Activated CD4-positive, CD25-positive, alpha-beta regulatory T cell treated with anti-CD3 and anti-CD28 coated beads, Interleukin-2, amount 50 U/mL, for 16 hours (primary cell): ENCODE measurements around the gene TOMT.
"Not testable (repeated sequence)": the region's sequence is repeated elsewhere in the genome, so short reads cannot be mapped to it uniquely, and the experiment has no call there.

Experiments used
- DNase-seq: peaks from one replicate; pipeline ENCODE4 v3.0.0-alpha.2; 2020; ENCODE audit warnings: low read depth, low spot score

TOMT gene

GRCh38 chr11:72125956-72126355 lies 20.2 kb downstream of the TOMT start:
- no peak for DNase-seq

DNA sequence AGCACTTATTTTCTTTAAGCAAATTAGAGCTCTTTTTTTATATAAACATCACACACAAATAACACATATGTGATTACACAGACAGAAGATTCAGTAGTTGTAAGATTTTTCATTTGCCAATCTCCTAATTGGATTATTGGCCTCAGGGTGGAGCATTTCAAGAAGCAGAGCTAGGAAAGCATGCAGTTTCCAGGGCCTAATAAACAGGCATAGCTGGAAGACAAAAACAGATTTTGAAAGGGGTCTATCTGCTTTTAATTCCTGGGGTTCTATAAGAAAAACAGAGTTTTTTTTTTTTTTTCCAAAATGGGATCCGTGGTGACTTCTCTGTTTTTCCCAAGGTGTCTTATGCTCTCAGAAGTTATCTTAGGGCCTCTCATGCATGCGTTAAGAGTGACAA lies 22.2 kb downstream of the TOMT start:
- DNase-seq: no peak

GRCh38 chr11:72129381-72129780 lies 23.7 kb downstream of the TOMT start:
- no peak for DNase-seq

GRCh38 chr11:72132646-72133045 lies 26.9 kb downstream of the TOMT start:
- DNase-seq: no peak

GRCh38 chr11:72135473-72135872 lies 29.7 kb downstream of the TOMT start, which contains the start of gene FOLR3:
FOLR3 (plus strand) TSS chr11:72135725; CDS start chr11:72135953, 228 bp downstream.
- DNase-seq: not testable (repeated sequence)

GRCh38 chr11:72135891-72136683 lies 30.4 kb downstream of the TOMT start:
- no peak for DNase-seq

DNA sequence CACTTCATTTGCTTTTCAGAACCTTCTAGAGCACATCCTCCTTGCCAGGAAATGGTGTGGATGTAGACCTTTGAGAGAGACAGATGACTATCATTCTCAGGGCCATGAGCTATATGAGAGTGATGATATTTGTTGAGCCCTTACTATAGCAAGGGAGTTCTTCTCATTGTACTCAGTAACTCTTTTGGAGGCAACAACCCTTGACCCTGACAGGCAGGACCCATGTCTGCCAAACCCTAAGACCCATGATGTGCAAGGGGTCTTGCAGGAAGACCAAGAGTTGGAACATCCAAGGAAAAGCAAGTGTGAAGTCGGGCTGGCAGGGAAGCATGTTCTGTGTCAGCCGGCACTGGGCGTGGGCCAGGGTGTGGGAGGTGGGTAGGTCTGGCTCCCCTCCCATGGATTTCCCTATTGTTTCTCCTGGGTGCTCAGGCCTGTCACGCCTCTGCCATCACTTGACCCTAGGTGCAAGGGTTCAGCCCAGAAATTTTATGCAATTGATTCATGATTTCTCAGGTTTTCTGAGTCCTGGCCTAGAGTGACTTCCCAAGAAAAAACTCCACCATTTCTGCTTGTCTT lies 31.0 kb downstream of the TOMT start:
- no peak for DNase-seq

GRCh38 chr11:72138821-72139390 lies 33.2 kb downstream of the TOMT start:
- no peak for DNase-seq

- no peak for DNase-seq
Observed at GRCh38 chr11:72139500-72139899, 33.8 kb downstream of the TOMT start.

GRCh38 chr11:72140661-72141060 lies 34.9 kb downstream of the TOMT start:
- no peak for DNase-seq

- no peak for DNase-seq
Observed at GRCh38 chr11:72141066-72141465, 35.3 kb downstream of the TOMT start.

DNA sequence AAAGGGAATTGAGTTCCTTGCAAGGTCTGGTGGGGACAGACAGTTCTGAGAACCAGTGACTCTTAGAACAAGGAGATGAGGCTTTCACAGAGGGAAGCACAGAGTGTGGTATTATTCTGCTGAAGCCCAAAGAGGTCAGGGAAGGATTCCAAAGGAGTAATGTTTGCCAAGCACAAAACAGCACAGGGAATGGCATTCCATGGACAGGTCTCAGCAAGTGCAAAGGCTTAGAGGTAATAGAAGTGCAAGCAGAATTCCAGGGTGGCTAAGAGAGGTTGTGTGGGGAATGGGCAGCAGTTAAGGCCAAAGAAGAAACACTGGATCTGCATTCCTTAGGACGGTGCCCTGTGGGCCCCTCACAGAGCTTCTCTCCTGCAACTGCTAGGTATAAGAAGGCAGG lies 36.4 kb downstream of the TOMT start:
- not testable (repeated sequence) for DNase-seq

GRCh38 chr11:72142543-72142942 lies 36.8 kb downstream of the TOMT start:
- DNase-seq: not testable (repeated sequence)

- no peak for DNase-seq
Observed at GRCh38 chr11:72144807-72145565, 39.3 kb downstream of the TOMT start.

- no peak for DNase-seq
Observed at GRCh38 chr11:72146625-72147024, 40.9 kb downstream of the TOMT start.

- no peak for DNase-seq
Observed at GRCh38 chr11:72150882-72151281, 45.2 kb downstream of the TOMT start.

GRCh38 chr11:72153874-72154273 lies 48.1 kb downstream of the TOMT start:
- not testable (repeated sequence) for DNase-seq

DNA sequence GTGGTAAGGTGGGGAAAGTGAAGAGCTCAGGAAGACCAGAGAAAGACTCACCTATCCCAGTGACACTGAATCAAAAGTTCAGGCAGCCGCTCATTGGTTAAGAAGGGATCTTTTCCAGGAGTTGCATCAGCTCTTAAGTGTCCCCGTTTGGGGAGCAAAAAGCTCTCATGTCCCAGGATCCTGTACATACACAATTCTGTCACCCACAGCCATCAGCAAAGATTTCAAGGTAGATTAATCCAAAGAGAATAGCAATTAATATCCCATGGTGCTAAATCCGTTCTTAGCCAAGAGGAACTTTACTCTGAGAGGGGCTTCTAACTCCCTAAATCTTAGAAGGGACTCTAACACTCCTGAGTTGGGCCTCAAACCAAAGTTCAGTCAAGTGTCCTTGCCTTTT lies 49.1 kb downstream of the TOMT start:
- no peak for DNase-seq

DNA sequence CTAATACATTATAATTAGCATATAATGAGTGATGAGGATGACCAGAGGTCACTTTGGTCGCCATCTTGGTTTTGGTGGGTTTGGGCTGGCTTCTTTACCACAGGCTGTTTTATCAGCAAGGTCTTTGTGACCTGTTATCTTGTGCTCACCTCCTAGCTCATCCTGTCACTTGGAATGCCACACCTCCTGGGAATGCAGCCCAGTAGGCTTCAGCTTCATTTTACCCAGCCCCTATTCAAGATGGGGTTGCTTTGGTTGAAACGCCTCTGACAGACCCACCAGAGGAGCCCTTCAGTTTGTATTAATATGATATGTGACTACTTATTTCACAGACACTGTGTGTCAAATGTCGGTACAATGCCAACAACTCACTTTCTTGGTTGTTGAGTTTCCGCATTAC lies 50.0 kb downstream of the TOMT start:
- no peak for DNase-seq

- DNase-seq: no peak
Observed at GRCh38 chr11:72157131-72157530, 51.4 kb downstream of the TOMT start.
